ENCODE measurements around the gene RAF1. TPM values are rescaled to one million over a fixed set of nuclear protein-coding genes. Genes with fewer than 3 reads are reported as not detected.

The RAF1 gene
- total and polyA plus RNA-seq, 2 of the 8 experiments (the other 6 are each of a cell fraction or from before 2014, with no cell fraction given), result 103 to 118 TPM

DNA sequence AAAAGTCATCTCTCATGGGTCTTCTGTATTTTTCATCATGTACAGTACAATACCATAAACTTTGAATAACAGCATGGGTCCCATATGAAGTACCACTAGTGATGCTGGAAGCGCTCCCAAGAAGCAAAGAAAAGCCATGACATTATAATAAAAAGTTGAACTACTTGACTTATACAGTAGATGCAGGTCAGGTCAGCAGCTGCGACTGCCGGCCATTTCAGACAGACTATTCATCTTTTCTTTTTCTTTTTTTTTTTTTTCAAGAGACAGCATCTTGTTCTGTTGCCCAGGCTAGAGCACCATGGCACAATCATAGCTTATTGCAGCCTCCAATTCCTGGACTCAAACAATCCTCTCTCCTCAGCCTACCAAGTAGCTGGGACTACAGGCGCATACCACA lies 10.2 kb downstream of the RAF1 start:
- TF ChIP-seq HDAC2 (IDR thresholded peaks at IDR 0.05; ENCODE audit: borderline replicate concordance in 1 of 2, low read depth in 2 of 2, low read length in 2 of 2) (no peak), FOSL1 (IDR thresholded peaks at IDR 0.05; ENCODE audit: insufficient read depth, low read depth, low read length) (no peak), ZNF274 (IDR thresholded peaks at IDR 0.05; ENCODE audit: borderline replicate concordance, extremely low read depth, low read length) (no peak), NRF1 (IDR thresholded peaks at IDR 0.05; ENCODE audit: low read depth, low read length) (no peak)
- TF ChIP-seq, protein P1, sequence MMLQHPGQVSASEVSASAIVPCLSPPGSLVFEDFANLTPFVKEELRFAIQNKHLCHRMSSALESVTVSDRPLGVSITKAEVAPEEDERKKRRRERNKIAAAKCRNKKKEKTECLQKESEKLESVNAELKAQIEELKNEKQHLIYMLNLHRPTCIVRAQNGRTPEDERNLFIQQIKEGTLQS (IDR thresholded peaks at IDR 0.05; ENCODE audit: insufficient read depth, low read depth, low read length), result no peak
- Histone ChIP-seq H4K5ac (ENCODE audit: insufficient read length, low read depth, low read length) (no peak overlapping the region), H3K4me3 (ENCODE audit: extremely low read depth in 1 of 4, insufficient read depth in 2 of 4, low read depth in 3 of 4, low read length in 4 of 4) (no peak overlapping the region), H2BK12ac (ENCODE audit: low read depth, low read length) (no peak overlapping the region), H3K27ac (ENCODE audit: low read depth, low read length) (no peak overlapping the region), H4K20me1 (replicated peaks in 1 of 2; ENCODE audit: control insufficient read depth in 1 of 2, insufficient read depth in 2 of 2, low read length in 2 of 2) (peaks cover 2 to 17% of the 10 kb centered on the region in 2 experiments), H3K9me3 (ENCODE audit: insufficient read depth in 2 of 2, low read depth in 1 of 2, low read length in 1 of 2) (no peaks in the 10 kb centered on the region), H3K9ac (replicated peaks in 1 of 4; ENCODE audit: extremely low read depth in 1 of 4, low read depth in 3 of 4, low read length in 3 of 4) (no peak overlapping the region), H3K23ac (ENCODE audit: insufficient read length) (no peak overlapping the region), H3K18ac (ENCODE audit: extremely low read depth, low read length) (no peak overlapping the region), H3K4me2 (ENCODE audit: insufficient read depth in 1 of 2, low read depth in 2 of 2, low read length in 2 of 2) (no peak overlapping the region), H2BK5ac (ENCODE audit: low read depth, low read length) (no peak overlapping the region), H4K91ac (replicated peaks; ENCODE audit: insufficient read length, low read length) (no peak overlapping the region), H3K36me3 (ENCODE audit: control insufficient read depth in 2 of 4, insufficient read depth in 4 of 4, low read length in 3 of 4) (no peaks in the 10 kb centered on the region), H2BK120ac (replicated peaks; ENCODE audit: low read depth, low read length) (no peak overlapping the region), H3K79me1 (ENCODE audit: low read depth, low read length) (peaks cover 3% of the 10 kb centered on the region; the same call in 1 of the 2 replicates), H3K4ac (replicated peaks; ENCODE audit: insufficient read length, low read depth, low read length) (no peak overlapping the region), H2BK15ac (ENCODE audit: low read length) (no peak overlapping the region), H2AK5ac (ENCODE audit: low read depth, low read length) (no peak overlapping the region), H3K14ac (ENCODE audit: insufficient read length) (no peak overlapping the region), H3K56ac (replicated peaks; ENCODE audit: insufficient read length, low read depth, low read length) (no peak overlapping the region), H2AFZ (ENCODE audit: low read length) (no peak overlapping the region), H3K79me2 (ENCODE audit: control insufficient read depth in 1 of 2, insufficient read depth in 2 of 2, low read length in 2 of 2) (peaks cover 25 to 98% of the 10 kb centered on the region in 2 experiments), H2BK20ac (ENCODE audit: low read length) (no peak overlapping the region), H3K27me3 (replicated peaks in 1 of 4; ENCODE audit: control insufficient read depth in 3 of 4, extremely low read depth in 1 of 4, insufficient read depth in 3 of 4, low read length in 3 of 4) (no peaks in the 10 kb centered on the region), H3K23me2 (ENCODE audit: low read depth, low read length) (no peaks in the 10 kb centered on the region), H4K8ac (ENCODE audit: extremely low read depth, insufficient read depth, low read length) (no peak overlapping the region), H3K4me1 (replicated peaks in 1 of 4; ENCODE audit: control insufficient read depth in 3 of 4, insufficient read depth in 4 of 4, low read length in 3 of 4) (no peaks in the 10 kb centered on the region)
- DNase-seq (ENCODE audit: low read depth in 1 of 2, low spot score in 2 of 2) (no peak), FAIRE-seq (no peak)
- ChIA-PET POLR2A (ENCODE audit: partially characterized antibody) (interaction anchor here (3.2 kb wide), 1 partner anchor 10 kb away, joined by 22 read pairs; the partner anchor contains the start of gene RAF1), CTCF (ENCODE audit: partially characterized antibody) (interaction anchor here (1.0 kb wide), 1 partner anchor 10 kb away, joined by 3 read pairs; the partner anchor contains the start of gene RAF1)
- 98% methylated on average over 4 of the region's 4 CpGs; no CpG with 5 or more reads in 1 of the 2 experiments for WGBS, 2 experiments (ENCODE audit: extremely low coverage in 1 of 2, insufficient coverage in 1 of 2, insufficient read length in 1 of 2, insufficient replicate concordance in 2 of 2, low coverage in 1 of 2, low lambda C conversion rate in 2 of 2, missing lambda C conversion rate in 1 of 2)
